NCI-H446 treated with DMSO at 0.1 percent for 48 hours (cell line): ENCODE data around the gene DISC1.

ENCODE experiments used
- DNase-seq: peaks from one replicate; lab custom pipeline; 2025; lab: John Stamatoyannopoulos, UW

DISC1 gene

GRCh38 chr1:231998791-231999190, 372.2 kb downstream of the DISC1 start:
- no peak for DNase-seq

GRCh38 chr1:232005300-232005699, 378.7 kb downstream of the DISC1 start:
- DNase-seq: no peak

- DNase-seq: no peak
Observed at GRCh38 chr1:232009741-232010140, 383.2 kb downstream of the DISC1 start.

GRCh38 chr1:232011961-232012360, 385.4 kb downstream of the DISC1 start:
- DNase-seq: no peak

GRCh38 chr1:232012773-232013386, 386.3 kb downstream of the DISC1 start:
- DNase-seq: peak; percentile 83

GRCh38 chr1:232014941-232015340, 388.4 kb downstream of the DISC1 start:
- no peak for DNase-seq

- no peak for DNase-seq
Observed at GRCh38 chr1:232016616-232017015, 390.0 kb downstream of the DISC1 start.

GRCh38 chr1:232017057-232017456, 390.5 kb downstream of the DISC1 start:
- no peak for DNase-seq

GRCh38 chr1:232017759-232018158, 391.2 kb downstream of the DISC1 start:
- DNase-seq: no peak

- DNase-seq: no peak
Observed at GRCh38 chr1:232018231-232019025, 391.8 kb downstream of the DISC1 start.

GRCh38 chr1:232019026-232019340, 392.4 kb downstream of the DISC1 start:
- DNase-seq: no peak

- DNase-seq: no peak
Observed at GRCh38 chr1:232020352-232020751, 393.8 kb downstream of the DISC1 start.

GRCh38 chr1:232029315-232029714, 402.7 kb downstream of the DISC1 start:
- no peak for DNase-seq

- no peak for DNase-seq
Observed at GRCh38 chr1:232031156-232031555, 404.6 kb downstream of the DISC1 start.

GRCh38 chr1:232033285-232033684, 406.7 kb downstream of the DISC1 start:
- DNase-seq: no peak

- no peak for DNase-seq
Observed at GRCh38 chr1:232034556-232034955, 408.0 kb downstream of the DISC1 start.

GRCh38 chr1:232036181-232036933, 409.8 kb downstream of the DISC1 start:
- DNase-seq: peak; percentile 50

- no peak for DNase-seq
Observed at GRCh38 chr1:232037774-232038388, 411.3 kb downstream of the DISC1 start.

- peak; percentile 56 for DNase-seq
Observed at GRCh38 chr1:232038706-232039677, 412.4 kb downstream of the DISC1 start.

GRCh38 chr1:232040260-232040659, 413.7 kb downstream of the DISC1 start:
- no peak for DNase-seq

- no peak for DNase-seq
Observed at GRCh38 chr1:232044728-232045127, 418.1 kb downstream of the DISC1 start.
